Osteocyte (in vitro differentiated cells): ENCODE results near the gene ATF7IP2. TPM values are rescaled to one million over a fixed set of nuclear protein-coding genes. Genes with fewer than 3 reads are reported as not detected.

Experiments used
- DNase-seq: peaks from one replicate; pipeline ENCODE4 v3.0.0; 2021; ENCODE audit warnings: mixed read lengths; ENCODE audit not compliant: unreplicated experiment; ENCODE audit errors: extremely low spot score
- H3K27ac Mint-ChIP-seq: one replicate; pipeline ENCODE4 v1.8.0; 2021; ENCODE audit warnings: mild to moderate bottlenecking, mixed read lengths; ENCODE audit not compliant: unreplicated experiment
- H3K27me3 Mint-ChIP-seq: one replicate; pipeline ENCODE4 v1.8.0; 2021; ENCODE audit warnings: mixed read lengths; ENCODE audit not compliant: unreplicated experiment
- H3K36me3 Mint-ChIP-seq: one replicate; pipeline ENCODE4 v1.8.0; 2021; ENCODE audit warnings: mixed read lengths; ENCODE audit not compliant: unreplicated experiment
- H3K4me1 Mint-ChIP-seq: one replicate; pipeline ENCODE4 v1.8.0; 2021; ENCODE audit warnings: mixed read lengths; ENCODE audit not compliant: unreplicated experiment
- H3K4me3 Mint-ChIP-seq: one replicate; pipeline ENCODE4 v1.8.0; 2021; ENCODE audit warnings: mild to moderate bottlenecking, moderate library complexity, mixed read lengths; ENCODE audit not compliant: unreplicated experiment
- H3K9me3 Mint-ChIP-seq: one replicate; pipeline ENCODE4 v1.8.0; 2021; ENCODE audit warnings: mixed read lengths; ENCODE audit not compliant: unreplicated experiment
- total RNA-seq: library from RNA; stranded (reverse); gene quantifications from 2 replicates; pipeline ENCODE4 v1.2.1, GENCODE V29; 2021
- TF ChIP-seq, protein P1 (sequence below): fragments of 200-600 bp; sonication (generic); IDR thresholded peaks from 2 replicates; pipeline ENCODE4 v1.5.0; 2021; ENCODE audit warnings: antibody characterized with exemption, mild to moderate bottlenecking, moderate library complexity

ATF7IP2 gene
- total RNA-seq, 1 donor from 2014 or later, result 7.2 TPM

DNA sequence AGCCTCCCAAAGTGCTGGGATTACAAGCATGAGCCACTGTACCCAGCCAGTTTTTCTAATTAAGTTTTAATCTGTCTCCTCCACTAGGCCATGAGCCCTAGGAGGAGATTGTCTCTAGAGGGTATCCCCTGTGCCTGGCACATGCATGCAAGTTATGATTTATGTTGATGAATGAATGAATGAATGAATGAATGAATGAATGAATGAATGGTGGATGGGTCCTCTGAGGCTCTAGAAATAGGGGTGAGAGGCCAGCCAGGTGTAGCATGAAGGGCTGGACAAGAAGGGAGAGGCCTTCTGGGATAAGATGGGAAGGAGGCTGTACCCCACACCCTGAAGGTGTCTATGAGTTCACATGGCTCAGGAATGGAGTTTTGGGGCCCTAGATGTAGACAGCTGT lies 145.7 kb downstream of the ATF7IP2 start:
- no peak overlapping the region for H3K27ac Mint-ChIP-seq
- H3K36me3 Mint-ChIP-seq, result no peaks in the 10 kb centered on the region
- H3K4me3 Mint-ChIP-seq, result no peak overlapping the region
- no peaks in the 10 kb centered on the region for H3K9me3 Mint-ChIP-seq
- DNase-seq, result no peak
- H3K4me1 Mint-ChIP-seq, result no peaks in the 10 kb centered on the region
- TF ChIP-seq, protein P1, sequence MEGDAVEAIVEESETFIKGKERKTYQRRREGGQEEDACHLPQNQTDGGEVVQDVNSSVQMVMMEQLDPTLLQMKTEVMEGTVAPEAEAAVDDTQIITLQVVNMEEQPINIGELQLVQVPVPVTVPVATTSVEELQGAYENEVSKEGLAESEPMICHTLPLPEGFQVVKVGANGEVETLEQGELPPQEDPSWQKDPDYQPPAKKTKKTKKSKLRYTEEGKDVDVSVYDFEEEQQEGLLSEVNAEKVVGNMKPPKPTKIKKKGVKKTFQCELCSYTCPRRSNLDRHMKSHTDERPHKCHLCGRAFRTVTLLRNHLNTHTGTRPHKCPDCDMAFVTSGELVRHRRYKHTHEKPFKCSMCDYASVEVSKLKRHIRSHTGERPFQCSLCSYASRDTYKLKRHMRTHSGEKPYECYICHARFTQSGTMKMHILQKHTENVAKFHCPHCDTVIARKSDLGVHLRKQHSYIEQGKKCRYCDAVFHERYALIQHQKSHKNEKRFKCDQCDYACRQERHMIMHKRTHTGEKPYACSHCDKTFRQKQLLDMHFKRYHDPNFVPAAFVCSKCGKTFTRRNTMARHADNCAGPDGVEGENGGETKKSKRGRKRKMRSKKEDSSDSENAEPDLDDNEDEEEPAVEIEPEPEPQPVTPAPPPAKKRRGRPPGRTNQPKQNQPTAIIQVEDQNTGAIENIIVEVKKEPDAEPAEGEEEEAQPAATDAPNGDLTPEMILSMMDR, result no peak
- H3K27me3 Mint-ChIP-seq, result no peaks in the 10 kb centered on the region

Other genes with a start within 250 kb of the ATF7IP2 start
- not detected in 2 replicates for gene GRIN2A, start 203.6 kb upstream of the ATF7IP2 start, total RNA-seq
- 4.7 and 5.9 TPM in 2 replicates for gene EMP2, start 194.5 kb downstream of the ATF7IP2 start, total RNA-seq